Motor neuron (in vitro differentiated cells): ENCODE data around the gene NKX1-2. TPM values are rescaled to one million over a fixed set of nuclear protein-coding genes. Genes with fewer than 3 reads are reported as not detected.

Experiments used
- ATAC-seq, 8 experiments: fragments of 200-7000 bp; cut with Tn5 transposase; replicated peaks in 6 of 8; 2 replicates each; pipeline ENCODE4 v1.8.0; 2021; ENCODE audit warnings: mild to moderate bottlenecking in 8 of 8, moderate library complexity in 8 of 8
- H3K27ac ChIP-seq, 2 donors: fragments of 250-450 bp; sonication (Bioruptor Pico); 2 replicates each; pipeline ENCODE4 v1.9.0; 2021; ENCODE audit warnings: antibody characterized with exemption in 2 of 2, mild to moderate bottlenecking in 2 of 2, moderate library complexity in 1 of 2
- H3K4me1 ChIP-seq, 2 donors: fragments of 250-450 bp; sonication (Bioruptor Pico); replicated peaks in 1 of 2; 2 replicates each; pipeline ENCODE4 v1.6.1; 2021; ENCODE audit warnings: antibody characterized with exemption in 2 of 2, mild to moderate bottlenecking in 2 of 2, moderate library complexity in 1 of 2
- H3K4me3 ChIP-seq, 5 donors: fragments of 250-450 bp; sonication (Bioruptor Pico); 2 replicates each; pipeline ENCODE4 v1.9.0; 2021; ENCODE audit warnings: antibody characterized with exemption in 5 of 5, mild to moderate bottlenecking in 5 of 5, moderate library complexity in 4 of 5
- WGBS, 10 experiments: fragments of 450-650 bp; shearing (Covaris generic); methylation state at CpG; one replicate each; pipeline ENCODE4 v1.0.0; 2022; 5-methylcytosine and 5-hydroxymethylcytosine counted together
- in situ Hi-C, 9 experiments: fragments of 400-800 bp; cut with MboI; loops; one replicate each; pipeline ENCODE4 v1.15.0; 2021; ENCODE audit warnings: low sequenced_read_pairs in 9 of 9, low pct_unique_long_range_greater_than_20kb in 2 of 9; ENCODE audit not compliant: unreplicated experiment in 9 of 9
- total RNA-seq, 8 experiments: library from RNA; unstranded; fragments of 300-600 nt; gene quantifications; 2 replicates each; pipeline versions ENCODE4 v1.2.3 to v1.2.4, GENCODE V29; 2022

The NKX1-2 gene
- 1 to 10 TPM in 1 of 8 experiments, under 1 TPM in 3, not detected in 4; 0.09 to 2.6 (median 0.25) TPM for total RNA-seq

DNA sequence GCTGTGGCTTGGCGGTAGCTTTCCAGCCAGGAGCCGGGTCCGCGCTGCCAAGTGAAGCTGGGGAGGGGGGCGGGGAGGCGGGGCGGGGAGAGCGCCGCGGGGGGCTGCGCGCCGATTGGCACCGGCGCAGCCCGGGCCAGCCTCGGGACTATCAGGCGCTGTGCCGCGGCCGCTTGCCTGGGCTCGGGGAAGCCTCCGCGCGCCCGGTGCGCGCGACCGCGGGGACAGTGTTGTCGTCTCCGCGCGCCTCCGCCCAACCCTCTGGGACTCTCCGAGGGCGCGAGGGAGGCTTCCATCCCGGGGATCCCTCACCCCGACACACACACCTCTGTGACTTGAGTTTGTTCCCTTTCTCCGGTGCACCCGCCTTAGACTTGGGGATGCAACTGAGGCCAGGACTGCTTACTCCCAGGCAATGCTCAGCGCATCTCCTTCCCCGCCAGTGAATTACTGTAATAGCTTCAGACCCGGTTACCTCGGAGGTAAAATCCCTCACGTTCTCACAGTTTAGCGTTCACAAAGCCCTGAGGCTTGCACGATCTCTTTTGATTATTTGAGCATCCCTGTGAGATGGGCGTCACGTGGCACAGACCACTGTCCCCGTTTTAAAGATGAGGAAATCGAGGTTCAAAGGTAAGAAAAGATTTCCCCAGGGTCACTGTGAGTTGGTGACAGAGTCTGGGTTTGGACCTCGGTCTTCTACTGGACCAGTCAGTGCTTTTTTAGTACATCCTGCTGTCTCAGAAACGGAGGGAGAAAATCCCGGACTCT, at the start of gene NKX1-2:
NKX1-2 (minus strand) TSS at position 24 of the 771 bp plus-strand sequence. CDS start 92 bp downstream, outside the sequence.
- ATAC-seq: peak in 7 of 8 experiments; percentile 31 to 82 (median 70)
- no peak within 1 kb of the TSS for H3K27ac ChIP-seq
- WGBS, 10 experiments: 0 to 36% (median 4%) methylated on average over 1 to 8 of the region's 57 CpGs; no CpG with 5 or more reads in 2 of the 10 experiments

DNA sequence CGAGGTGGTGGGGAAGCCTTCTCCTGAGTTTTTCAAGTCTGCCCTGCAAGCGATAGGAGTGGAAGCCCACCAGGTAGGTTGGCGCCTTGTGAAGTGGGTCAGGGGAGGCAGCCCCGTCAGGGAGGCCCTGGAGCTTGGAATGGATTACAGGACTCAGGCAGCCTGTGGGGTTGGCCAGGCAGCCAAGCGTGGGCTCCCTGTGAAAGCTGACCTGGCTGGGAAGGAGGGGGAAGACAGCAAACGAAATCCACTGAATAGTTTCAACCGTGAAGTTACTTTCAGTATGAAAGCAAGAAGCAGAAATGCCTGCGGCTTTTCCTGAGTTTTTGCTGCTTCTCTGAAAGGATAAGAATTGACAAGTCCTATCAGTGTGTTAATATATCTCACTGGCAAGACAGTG, 48.2 kb upstream of the NKX1-2 start:
- H3K27ac ChIP-seq: no peak overlapping the region
- in situ Hi-C loops: no loop called here
- ATAC-seq: no peak
- WGBS, 10 experiments: 58 to 92% (median 83%) methylated on average over 2 to 7 of the region's 8 CpGs; no CpG with 5 or more reads in 2 of the 10 experiments
- peaks cover 21 to 27% of the 10 kb centered on the region in 2 donors for H3K4me1 ChIP-seq
- H3K4me3 ChIP-seq: no peak overlapping the region

More for the DNA sequence above, at the start of gene NKX1-2:
- H3K4me3 ChIP-seq: peak within 1 kb of the TSS; percentile 13 to 35 (median 23)
- in situ Hi-C loops: no loop called here
- H3K4me1 ChIP-seq: peaks cover 15 to 17% of the 10 kb centered on the region in 2 donors

DNA sequence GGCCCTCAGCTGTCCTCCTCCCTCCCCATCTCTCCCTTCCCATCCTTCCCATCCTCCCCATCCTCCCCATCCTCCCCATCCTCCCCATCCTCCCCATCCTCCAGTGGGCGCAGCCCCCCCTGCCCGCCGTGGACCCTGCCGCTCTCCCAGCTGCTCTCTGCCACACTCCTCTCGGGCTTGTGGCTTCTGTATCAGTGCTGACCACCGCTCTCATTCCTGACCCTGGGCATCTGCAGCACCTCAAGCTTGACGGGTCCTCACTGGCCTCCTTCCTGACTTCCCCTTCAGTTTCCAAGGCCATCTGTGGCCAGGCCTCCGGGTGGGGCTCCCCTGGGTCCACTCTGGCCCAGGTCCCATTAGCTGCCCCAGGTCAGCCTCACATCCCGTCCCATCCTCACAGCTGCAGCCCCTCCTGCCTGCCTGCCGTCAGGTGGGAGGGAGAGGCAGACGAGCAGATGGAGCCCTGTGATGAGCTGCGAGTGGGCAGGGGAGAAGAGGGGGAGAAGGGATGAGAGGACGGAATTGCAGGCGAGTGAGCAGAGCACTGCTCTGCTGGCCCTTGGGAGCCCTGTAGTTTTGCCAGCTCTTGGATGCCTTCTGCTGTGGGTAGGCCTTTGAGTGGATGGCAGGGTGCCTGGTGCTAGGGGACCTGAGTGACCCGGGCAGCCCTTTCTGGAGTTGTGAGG, 47.5 kb upstream of the NKX1-2 start:
- H3K4me1 ChIP-seq: peaks cover 21 to 29% of the 10 kb centered on the region in 2 donors
- no peak overlapping the region for H3K27ac ChIP-seq
- ATAC-seq: peak in 5 of 8 experiments; percentile 43 to 70 (median 69)
- in situ Hi-C loops: no loop called here
- WGBS, 10 experiments: 20 to 76% (median 53%) methylated on average over 1 to 5 of the region's 15 CpGs; no CpG with 5 or more reads in 6 of the 10 experiments
- H3K4me3 ChIP-seq: no peak overlapping the region

DNA sequence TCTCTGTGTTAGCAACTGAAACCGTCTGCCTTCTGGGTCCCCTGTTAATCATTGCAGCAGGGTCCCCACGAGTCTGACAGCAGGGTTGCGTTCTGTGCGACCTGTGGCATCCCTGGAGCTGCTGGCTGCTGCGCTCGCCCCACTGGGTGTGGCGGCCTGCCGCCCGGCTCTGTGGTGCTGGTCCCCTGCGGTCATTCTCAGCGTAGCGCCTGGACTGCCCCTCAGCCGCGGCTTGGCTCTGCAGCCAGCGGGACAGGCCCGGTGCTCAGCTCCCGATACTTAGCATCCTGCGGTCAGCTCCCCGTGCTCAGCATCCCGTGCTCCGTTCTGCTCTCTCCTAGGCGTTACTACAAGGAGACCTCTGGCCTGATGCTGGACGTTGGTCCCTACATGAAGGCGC, 46.8 kb upstream of the NKX1-2 start:
- in situ Hi-C loops: no loop called here
- no peak overlapping the region for H3K4me3 ChIP-seq
- peaks cover 21 to 29% of the 10 kb centered on the region in 2 donors for H3K4me1 ChIP-seq
- 50 to 85% (median 62%) methylated on average over 1 to 16 of the region's 24 CpGs; no CpG with 5 or more reads in 6 of the 10 experiments for WGBS, 10 experiments
- peak in 2 of 8 experiments; percentile 11 to 20 for ATAC-seq
- no peak overlapping the region for H3K27ac ChIP-seq

DNA sequence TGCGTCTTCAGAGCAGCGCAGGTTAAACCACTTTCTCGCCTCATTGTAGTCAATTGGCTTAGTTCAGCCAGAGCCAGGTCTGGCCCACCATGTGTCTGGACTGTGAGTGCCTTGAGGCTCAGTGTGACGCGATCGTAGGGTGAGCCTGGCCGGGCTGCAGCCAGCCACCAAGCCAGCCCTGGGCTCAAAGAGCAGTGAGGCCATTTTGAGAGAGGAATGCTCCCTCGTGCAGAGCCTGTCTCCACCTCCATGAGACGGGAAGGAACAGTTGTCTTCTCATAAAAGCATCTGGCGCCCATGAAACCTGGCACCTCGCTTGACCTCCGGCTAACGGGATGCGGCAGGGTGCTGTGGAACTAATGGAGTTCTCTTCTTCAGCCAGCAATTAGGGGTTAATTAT, 46.3 kb upstream of the NKX1-2 start:
- in situ Hi-C loops: no loop called here
- no peak for ATAC-seq
- WGBS, 10 experiments: 53 to 93% (median 70%) methylated on average over 1 to 5 of the region's 14 CpGs; no CpG with 5 or more reads in 6 of the 10 experiments
- peaks cover 21 to 29% of the 10 kb centered on the region in 2 donors for H3K4me1 ChIP-seq
- no peak overlapping the region for H3K27ac ChIP-seq
- H3K4me3 ChIP-seq: no peak overlapping the region

DNA sequence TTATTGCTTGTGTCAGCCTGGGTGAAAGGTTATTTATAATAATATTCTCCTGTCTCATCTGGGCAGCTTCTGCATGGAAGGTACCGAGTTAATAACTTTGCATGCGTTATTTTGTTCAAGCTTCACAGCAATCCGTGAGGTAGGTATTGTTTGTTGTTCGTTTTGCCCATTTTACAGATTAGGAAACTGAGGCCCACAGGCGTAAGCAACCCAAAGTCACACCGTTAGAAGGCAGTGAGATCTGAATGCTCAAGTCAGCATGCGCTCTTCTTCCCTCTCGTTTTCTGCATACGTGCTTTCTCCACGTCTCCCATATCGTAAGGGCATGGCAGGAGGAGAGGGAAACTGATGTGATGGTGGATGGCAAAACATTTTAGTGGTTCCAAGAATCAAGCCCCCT, 45.9 kb upstream of the NKX1-2 start:
- H3K4me1 ChIP-seq: peaks cover 21 to 29% of the 10 kb centered on the region in 2 donors
- H3K4me3 ChIP-seq: no peak overlapping the region
- in situ Hi-C loops: no loop called here
- 64 to 100% (median 94%) methylated on average over 1 to 10 of the region's 11 CpGs; no CpG with 5 or more reads in 3 of the 10 experiments for WGBS, 10 experiments
- no peak overlapping the region for H3K27ac ChIP-seq
- no peak for ATAC-seq

DNA sequence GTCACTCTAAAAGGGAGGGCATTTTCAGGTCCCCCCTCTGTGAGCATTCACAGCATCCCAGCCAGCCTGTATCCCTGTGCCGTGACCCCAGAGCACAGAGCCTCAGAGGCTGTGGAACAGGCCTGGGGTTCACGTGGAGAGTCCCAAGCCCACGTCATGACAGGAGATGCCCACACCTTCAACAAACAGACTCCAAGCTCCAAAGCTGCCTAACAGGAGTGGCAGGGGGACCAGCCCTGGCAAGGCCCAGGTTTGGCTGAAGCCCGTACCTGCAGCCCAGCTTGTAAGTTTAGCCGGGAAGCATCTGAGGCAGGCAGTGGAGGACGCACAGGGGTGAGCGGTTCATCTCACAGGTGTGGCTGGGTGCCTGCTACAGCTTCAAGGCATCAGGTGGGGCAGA, 45.3 kb upstream of the NKX1-2 start:
- in situ Hi-C loops: no loop called here
- 100% methylated on average over 1 to 2 of the region's 7 CpGs; no CpG with 5 or more reads in 5 of the 10 experiments for WGBS, 10 experiments

DNA sequence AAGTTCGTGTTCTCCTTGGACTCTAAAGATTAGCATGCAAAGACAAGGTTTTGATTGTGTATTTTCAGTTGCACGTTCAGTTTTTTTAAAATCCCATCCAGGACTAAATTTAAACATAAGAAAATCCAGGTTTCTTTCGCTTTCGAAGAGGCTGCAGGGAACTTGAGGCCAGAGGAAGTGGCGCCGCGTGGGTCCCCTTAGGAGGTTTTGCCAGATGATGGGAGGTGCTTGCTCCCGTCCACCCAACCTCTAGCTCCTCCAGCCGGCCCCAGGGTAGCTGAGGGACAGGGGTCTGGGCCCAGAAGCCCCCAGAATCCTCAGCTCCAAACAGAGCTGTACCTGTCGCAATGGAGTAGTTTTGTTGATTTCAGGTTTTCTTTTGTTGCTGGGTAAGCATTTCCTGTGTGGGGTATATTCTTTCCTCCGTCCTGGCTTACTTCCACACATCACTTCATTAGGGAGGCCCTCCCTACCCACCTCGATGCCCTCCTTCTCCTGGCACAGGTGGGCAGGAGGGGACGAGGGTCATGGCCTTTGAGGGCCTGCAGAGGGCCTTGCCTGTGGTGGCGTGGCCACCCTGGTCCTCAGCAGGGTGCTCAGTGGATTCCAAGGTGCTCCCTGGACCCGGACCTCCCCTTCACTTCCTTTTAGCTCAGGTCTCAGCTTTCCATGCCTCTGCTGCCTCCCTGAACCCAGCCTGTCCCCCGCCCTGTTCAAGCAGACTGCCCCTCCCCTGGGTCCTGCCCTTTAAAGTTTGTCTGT, 44.4 kb upstream of the NKX1-2 start:
- no peak for ATAC-seq
- peak overlapping the region in 1 of 2 donors; percentile 8 for H3K27ac ChIP-seq
- in situ Hi-C loops: no loop called here
- 42 to 90% (median 74%) methylated on average over 2 to 10 of the region's 16 CpGs for WGBS, 10 experiments
- H3K4me3 ChIP-seq: no peak overlapping the region
- H3K4me1 ChIP-seq: peaks cover 21 to 29% of the 10 kb centered on the region in 2 donors

More for the DNA sequence above, 45.3 kb upstream of the NKX1-2 start:
- Histone ChIP-seq H3K4me1 (peaks cover 21 to 29% of the 10 kb centered on the region in 2 donors), H3K27ac (no peak overlapping the region), H3K4me3 (no peak overlapping the region)
- ATAC-seq: no peak

DNA sequence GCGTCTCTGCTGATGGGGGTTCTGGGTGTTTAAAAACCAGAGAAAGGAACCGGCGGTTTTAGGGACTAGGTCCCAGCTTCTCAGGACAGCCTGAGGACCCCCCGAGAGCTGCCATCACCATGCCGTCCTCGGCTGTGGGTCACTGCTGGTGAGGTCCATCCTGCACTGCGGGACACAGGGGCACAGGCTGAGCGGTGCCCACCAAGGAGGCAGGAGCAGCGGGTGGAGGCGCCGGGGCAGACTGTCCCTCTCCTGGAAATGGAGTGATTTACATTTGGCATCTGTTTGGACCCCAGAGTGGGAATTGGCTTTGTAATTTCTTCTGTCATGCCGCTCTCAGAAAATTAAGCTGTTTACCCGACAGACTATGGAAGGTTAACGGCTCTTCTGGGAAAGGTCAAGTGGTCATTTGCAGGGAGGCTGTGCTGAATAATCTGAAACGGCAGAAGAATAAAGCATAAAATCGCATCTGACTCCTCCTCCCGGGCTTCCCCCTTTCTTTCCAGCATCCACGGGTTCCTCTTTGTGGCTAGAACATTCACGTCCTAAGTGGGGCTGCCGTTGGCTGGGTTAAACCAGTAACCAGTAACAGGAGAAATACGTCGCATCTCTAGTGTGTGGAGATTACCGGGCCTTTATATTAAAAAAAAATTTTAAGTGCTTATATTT, 43.5 kb upstream of the NKX1-2 start:
- 17 to 84% (median 53%) methylated on average over 2 to 22 of the region's 23 CpGs for WGBS, 10 experiments
- peak in 5 of 8 experiments; percentile 52 to 70 (median 66) for ATAC-seq
- in situ Hi-C loops: no loop called here
- peaks cover 21 to 29% of the 10 kb centered on the region in 2 donors for H3K4me1 ChIP-seq
- peak overlapping the region; percentile 10 to 65 for H3K27ac ChIP-seq
- H3K4me3 ChIP-seq: no peak overlapping the region

DNA sequence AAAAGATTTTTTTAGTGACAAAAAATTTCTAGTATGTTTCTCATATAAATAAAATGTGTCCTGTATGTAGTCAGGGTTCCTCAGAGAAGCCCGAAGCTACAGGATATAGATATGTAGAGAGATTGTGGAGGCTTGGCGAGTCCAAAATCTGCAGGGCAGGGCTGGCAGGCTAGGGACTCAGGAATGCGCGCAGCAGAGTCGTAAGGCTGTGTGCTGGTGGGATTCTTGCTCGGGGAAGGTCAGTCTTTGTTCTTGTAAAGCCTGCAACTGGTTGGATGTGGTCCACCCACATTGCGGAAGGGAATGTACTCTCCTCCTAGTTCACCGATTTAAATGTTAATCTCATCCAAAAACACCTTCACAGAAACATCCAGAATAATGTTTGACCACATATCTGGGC, 42.4 kb upstream of the NKX1-2 start:
- Histone ChIP-seq H3K4me1 (peaks cover 17 to 27% of the 10 kb centered on the region in 2 donors), H3K27ac (no peak overlapping the region), H3K4me3 (no peak overlapping the region)
- in situ Hi-C loops: no loop called here
- WGBS, 10 experiments: 70 to 100% (median 89%) methylated on average over 3 to 6 of the region's 8 CpGs; no CpG with 5 or more reads in 2 of the 10 experiments
- ATAC-seq: no peak

DNA sequence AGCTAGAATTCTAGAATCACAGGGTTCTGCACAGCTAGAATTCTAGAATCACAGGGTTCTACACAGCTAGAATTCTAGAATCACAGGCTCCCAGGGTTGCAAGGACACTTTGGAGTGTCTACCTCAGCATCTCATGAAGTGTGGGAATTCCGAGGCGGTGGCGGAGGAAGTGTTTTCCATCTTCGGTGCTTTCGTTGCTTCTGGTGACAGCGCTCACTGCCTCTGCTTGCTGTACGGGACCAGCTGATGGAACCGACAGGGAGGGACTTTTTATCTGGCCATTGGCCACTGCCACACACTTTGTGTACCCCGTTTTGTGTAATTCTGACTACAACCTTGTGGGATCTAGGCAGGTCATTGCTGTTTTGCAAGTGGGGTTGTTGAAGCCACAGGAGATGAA, 41.3 kb upstream of the NKX1-2 start:
- Histone ChIP-seq H3K4me3 (no peak overlapping the region), H3K27ac (no peak overlapping the region), H3K4me1 (peaks cover 17 to 22% of the 10 kb centered on the region in 2 donors)
- no peak for ATAC-seq
- in situ Hi-C loops: no loop called here
- WGBS, 10 experiments: 80 to 100% (median 94%) methylated on average over 2 to 9 of the region's 9 CpGs; no CpG with 5 or more reads in 3 of the 10 experiments

DNA sequence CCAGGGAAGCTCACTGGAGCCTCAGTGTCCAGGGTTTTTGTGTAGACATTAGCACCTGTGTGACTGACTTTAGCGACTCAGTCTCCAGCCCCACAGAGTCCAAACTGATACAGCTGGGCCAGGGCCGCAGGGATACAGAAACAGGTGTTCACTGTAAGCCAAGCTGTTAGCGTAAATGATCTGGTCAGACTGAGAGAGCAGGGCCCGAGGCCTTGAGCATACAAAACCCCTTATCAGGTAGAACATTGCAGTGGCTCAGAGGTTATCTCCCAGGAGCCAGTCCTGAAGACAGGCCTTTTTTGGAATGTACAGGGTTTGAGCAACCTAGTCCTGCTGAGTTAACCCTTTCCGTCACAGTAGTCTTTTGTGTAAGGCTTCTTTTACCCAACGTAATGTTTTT, 36.8 kb upstream of the NKX1-2 start:
- WGBS, 10 experiments: 83 to 100% (median 96%) methylated on average over 1 to 5 of the region's 6 CpGs; no CpG with 5 or more reads in 1 of the 10 experiments
- no peak overlapping the region for H3K27ac ChIP-seq
- no peak for ATAC-seq
- in situ Hi-C loops: no loop called here
- H3K4me3 ChIP-seq: no peak overlapping the region
- H3K4me1 ChIP-seq: no peaks in the 10 kb centered on the region
